Thyroid gland (tissue), 4 donors: Measurements from ENCODE around the gene PSMB11.

Source experiments
- POLR2A ChIP-seq, 2 donors: fragments of 450-650 bp; IDR thresholded peaks; one replicate each; pipeline ENCODE4 v1.6.1; 2017; ENCODE audit warnings: antibody characterized with exemption in 2 of 2, mild to moderate bottlenecking in 2 of 2, moderate library complexity in 1 of 2
- TF ChIP-seq, protein P1 (sequence below), 6 experiments: fragments of 200-600 bp in 3 of 6; fragments of 450-650 bp in 3 of 6; sonication (generic) in 3 of 6; IDR thresholded peaks; one replicate each; pipeline ENCODE4 v1.5.1; 2016 to 2019; ENCODE audit warnings: antibody characterized with exemption in 6 of 6, mild to moderate bottlenecking in 2 of 6, inconsistent platforms in 1 of 6, moderate library complexity in 1 of 6

- no peak for TF ChIP-seq POLR2A (IDR thresholded peaks at IDR 0.05)
- TF ChIP-seq, protein P1, sequence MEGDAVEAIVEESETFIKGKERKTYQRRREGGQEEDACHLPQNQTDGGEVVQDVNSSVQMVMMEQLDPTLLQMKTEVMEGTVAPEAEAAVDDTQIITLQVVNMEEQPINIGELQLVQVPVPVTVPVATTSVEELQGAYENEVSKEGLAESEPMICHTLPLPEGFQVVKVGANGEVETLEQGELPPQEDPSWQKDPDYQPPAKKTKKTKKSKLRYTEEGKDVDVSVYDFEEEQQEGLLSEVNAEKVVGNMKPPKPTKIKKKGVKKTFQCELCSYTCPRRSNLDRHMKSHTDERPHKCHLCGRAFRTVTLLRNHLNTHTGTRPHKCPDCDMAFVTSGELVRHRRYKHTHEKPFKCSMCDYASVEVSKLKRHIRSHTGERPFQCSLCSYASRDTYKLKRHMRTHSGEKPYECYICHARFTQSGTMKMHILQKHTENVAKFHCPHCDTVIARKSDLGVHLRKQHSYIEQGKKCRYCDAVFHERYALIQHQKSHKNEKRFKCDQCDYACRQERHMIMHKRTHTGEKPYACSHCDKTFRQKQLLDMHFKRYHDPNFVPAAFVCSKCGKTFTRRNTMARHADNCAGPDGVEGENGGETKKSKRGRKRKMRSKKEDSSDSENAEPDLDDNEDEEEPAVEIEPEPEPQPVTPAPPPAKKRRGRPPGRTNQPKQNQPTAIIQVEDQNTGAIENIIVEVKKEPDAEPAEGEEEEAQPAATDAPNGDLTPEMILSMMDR (IDR thresholded peaks at IDR 0.05): no peak
These were observed 28.8 kb upstream of the PSMB11 start for GRCh38 chr14:23013054-23013748.
